Cardiac muscle cell (in vitro differentiated cells and primary cell): Measurements from ENCODE around the gene PLEKHF1. TPM values are rescaled to one million over a fixed set of nuclear protein-coding genes. Genes with fewer than 3 reads are reported as not detected.

Experiments
- DNase-seq, 2 donors: peaks; one replicate each; pipeline versions ENCODE4 v3.0.0 to v3.0.0-alpha.2; 2010 to 2017; ENCODE audit warnings: low read depth in 1 of 2, low spot score in 1 of 2
- H3K27ac ChIP-seq: fragments of 200-600 bp; sonication (generic); 2 replicates; pipeline ENCODE4 v1.5.1; 2016
- H3K27me3 ChIP-seq: fragments of 200-600 bp; sonication (generic); 2 replicates; pipeline ENCODE4 v1.6.0; 2016; ENCODE audit warnings: control low read depth
- H3K36me3 ChIP-seq: fragments of 200-600 bp; sonication (generic); 2 replicates; pipeline ENCODE4 v1.5.1; 2016; ENCODE audit warnings: control low read depth
- H3K4me1 ChIP-seq: fragments of 200-600 bp; sonication (generic); 2 replicates; pipeline ENCODE4 v1.8.1; 2017; ENCODE audit warnings: low read depth, mild to moderate bottlenecking, mixed run types
- H3K4me3 ChIP-seq: fragments of 200-600 bp; sonication (generic); 2 replicates; pipeline ENCODE4 v1.5.1; 2016; ENCODE audit warnings: mild to moderate bottlenecking
- H3K9me3 ChIP-seq: fragments of 200-600 bp; sonication (generic); 2 replicates; pipeline ENCODE4 v1.5.1; 2017; ENCODE audit warnings: low read depth, mild to moderate bottlenecking, control low read depth
- CTCF ChIP-seq: IDR thresholded peaks from 2 replicates; pipeline ENCODE4 v1.5.1; 2012; ENCODE audit warnings: low read depth, mild to moderate bottlenecking, low read length
- polyA plus RNA-seq: library from polyadenylated mRNA; unstranded; fragments of >200 nt; fragmentation: Nextera tagmentation; extraction: Ambion mirVana; gene quantifications from 2 replicates; pipeline ENCODE4 v1.2.1, GENCODE V29; 2016
- total RNA-seq: library from RNA; depleted of rRNA; stranded (reverse); fragments of >200 nt; gene quantifications from 2 replicates; pipeline ENCODE4 v1.2.3, GENCODE V29; 2016

Gene PLEKHF1
- total and polyA plus RNA-seq, 2 experiments from 2014 or later: 2.3 to 3.0 TPM

GRCh38 chr19:29676586-29676985, 11.3 kb downstream of the PLEKHF1 start:
- Histone ChIP-seq H3K36me3 (no peaks in the 10 kb centered on the region), H3K4me1 (no peaks in the 10 kb centered on the region), H3K27me3 (no peaks in the 10 kb centered on the region), H3K27ac (no peak overlapping the region), H3K4me3 (no peak overlapping the region), H3K9me3 (no peaks in the 10 kb centered on the region)
- DNase-seq: no peak
- TF ChIP-seq CTCF: no peak

DNA sequence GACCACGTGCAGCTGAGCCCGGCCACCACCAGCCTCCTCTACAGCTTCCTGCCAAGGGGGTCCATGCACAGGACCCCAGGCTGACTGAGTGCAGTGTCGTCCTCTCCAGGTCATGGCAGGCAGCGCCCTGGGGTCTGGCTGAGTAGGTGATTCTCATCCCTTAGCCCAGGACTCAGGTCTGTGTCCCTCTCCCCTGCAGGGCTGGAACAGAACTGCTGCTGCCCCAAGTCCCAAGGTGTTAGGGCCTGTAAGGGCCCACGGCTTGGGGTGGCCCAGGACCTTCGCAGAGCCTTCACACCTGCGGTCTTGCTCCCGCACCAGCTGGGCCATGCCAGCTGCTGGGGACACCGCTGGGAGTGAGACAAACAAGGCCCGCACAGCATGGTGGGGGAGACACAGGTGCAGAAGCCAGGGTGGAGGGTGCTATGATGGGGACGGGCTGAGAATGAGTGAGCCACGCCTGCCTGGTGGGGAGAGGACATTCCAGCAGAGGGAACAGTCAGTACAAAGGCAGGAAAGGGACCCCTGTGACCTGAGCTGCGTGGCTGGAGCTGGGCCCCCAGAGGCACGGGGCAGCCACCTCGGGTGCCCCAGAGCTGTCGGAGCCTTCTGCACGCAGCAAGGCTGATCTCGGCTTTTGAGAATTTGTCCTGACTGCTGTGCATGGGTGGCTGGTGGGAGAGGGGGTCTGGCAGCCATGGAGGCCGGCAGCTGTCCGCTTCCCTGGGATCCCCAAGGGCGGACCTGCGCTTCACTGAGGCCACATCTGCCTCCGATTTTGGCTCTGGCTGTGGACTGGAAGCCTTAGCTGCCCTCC, 11.9 kb downstream of the PLEKHF1 start:
- H3K27ac ChIP-seq: no peak overlapping the region
- H3K4me1 ChIP-seq: no peaks in the 10 kb centered on the region
- no peaks in the 10 kb centered on the region for H3K36me3 ChIP-seq
- H3K27me3 ChIP-seq: no peaks in the 10 kb centered on the region
- TF ChIP-seq CTCF: no peak
- no peaks in the 10 kb centered on the region for H3K9me3 ChIP-seq
- H3K4me3 ChIP-seq: no peak overlapping the region
- DNase-seq: no peak

GRCh38 chr19:29678484-29679106, 13.3 kb downstream of the PLEKHF1 start:
- H3K9me3 ChIP-seq: no peaks in the 10 kb centered on the region
- no peaks in the 10 kb centered on the region for H3K27me3 ChIP-seq
- H3K4me1 ChIP-seq: no peaks in the 10 kb centered on the region
- no peaks in the 10 kb centered on the region for H3K36me3 ChIP-seq
- no peak for DNase-seq
- TF ChIP-seq CTCF: no peak
- no peak overlapping the region for H3K4me3 ChIP-seq
- H3K27ac ChIP-seq: no peak overlapping the region

GRCh38 chr19:29679598-29680210, 14.4 kb downstream of the PLEKHF1 start:
- no peak overlapping the region for H3K27ac ChIP-seq
- DNase-seq: no peak
- H3K4me3 ChIP-seq: no peak overlapping the region
- TF ChIP-seq CTCF: no peak
- no peaks in the 10 kb centered on the region for H3K4me1 ChIP-seq
- no peaks in the 10 kb centered on the region for H3K36me3 ChIP-seq
- H3K9me3 ChIP-seq: no peaks in the 10 kb centered on the region
- H3K27me3 ChIP-seq: no peaks in the 10 kb centered on the region

DNA sequence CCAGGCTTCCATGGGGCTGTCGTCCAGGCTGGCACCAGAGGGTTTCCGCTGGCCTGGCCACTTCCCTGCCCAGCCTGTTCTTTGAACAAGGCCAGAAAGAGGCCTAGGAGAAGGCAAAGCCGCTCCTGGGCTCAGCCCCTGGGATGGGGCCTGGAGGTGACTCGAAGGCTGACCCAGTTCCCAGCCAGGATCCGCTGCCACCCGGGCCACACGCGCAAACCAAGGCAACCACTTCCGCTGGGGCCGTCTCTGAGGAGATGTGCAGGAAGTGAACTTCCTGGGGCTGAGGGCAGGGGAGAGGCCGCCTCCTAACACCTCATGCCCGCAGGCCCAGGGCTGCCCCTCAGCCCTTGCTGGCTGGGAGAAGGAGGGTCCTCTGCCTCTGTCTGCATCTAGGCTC, 15.2 kb downstream of the PLEKHF1 start:
- Histone ChIP-seq H3K36me3 (no peaks in the 10 kb centered on the region), H3K4me3 (no peak overlapping the region), H3K27ac (no peak overlapping the region), H3K27me3 (no peaks in the 10 kb centered on the region), H3K9me3 (no peaks in the 10 kb centered on the region), H3K4me1 (no peaks in the 10 kb centered on the region)
- no peak for DNase-seq
- TF ChIP-seq CTCF: no peak
